HL-60 (cell line): ENCODE results near the gene CDA.

Experiments used
- DNase-seq, 2 experiments: peaks; one replicate each; pipeline ENCODE4 v3.0.0-alpha.2; 2010 to 2020; ENCODE audit warnings: low read depth in 1 of 2, low spot score in 1 of 2
- H3K27ac ChIP-seq: fragments of 250-450 bp; sonication (Bioruptor Pico); replicated peaks from 2 replicates; pipeline ENCODE4 v1.5.1; 2020; ENCODE audit warnings: mild to moderate bottlenecking, moderate library complexity
- H3K27me3 ChIP-seq: fragments of 250-450 bp; sonication (Bioruptor Pico); 2 replicates; pipeline ENCODE4 v1.5.1; 2021; ENCODE audit warnings: mild to moderate bottlenecking, moderate library complexity; ENCODE audit not compliant: insufficient read depth, poor library complexity, severe bottlenecking
- H3K4me3 ChIP-seq: replicated peaks from 2 replicates; pipeline ENCODE4 v1.5.1; 2011; ENCODE audit warnings: mild to moderate bottlenecking, control low read depth, low read length; ENCODE audit not compliant: insufficient read depth
- GABPA ChIP-seq: IDR thresholded peaks from 2 replicates; pipeline ENCODE4 v1.6.1; 2012; ENCODE audit warnings: low read depth
- POLR2AphosphoS5 ChIP-seq: IDR thresholded peaks from 2 replicates; pipeline ENCODE4 v1.6.1; 2012; ENCODE audit warnings: low read depth
- SPI1 ChIP-seq: IDR thresholded peaks from 2 replicates; pipeline ENCODE4 v1.6.1; 2012; ENCODE audit warnings: low read depth, mild to moderate bottlenecking, borderline replicate concordance
- TF ChIP-seq, protein P1 (sequence below): IDR thresholded peaks from 2 replicates; pipeline ENCODE4 v1.6.1; 2012; ENCODE audit warnings: low read depth; ENCODE audit not compliant: insufficient replicate concordance
- TF ChIP-seq, protein P2 (sequence below): IDR thresholded peaks from one replicate; pipeline ENCODE4 v1.5.1; 2011; ENCODE audit warnings: low read length, control low read depth, inconsistent platforms; ENCODE audit not compliant: insufficient read depth

The CDA gene

DNA sequence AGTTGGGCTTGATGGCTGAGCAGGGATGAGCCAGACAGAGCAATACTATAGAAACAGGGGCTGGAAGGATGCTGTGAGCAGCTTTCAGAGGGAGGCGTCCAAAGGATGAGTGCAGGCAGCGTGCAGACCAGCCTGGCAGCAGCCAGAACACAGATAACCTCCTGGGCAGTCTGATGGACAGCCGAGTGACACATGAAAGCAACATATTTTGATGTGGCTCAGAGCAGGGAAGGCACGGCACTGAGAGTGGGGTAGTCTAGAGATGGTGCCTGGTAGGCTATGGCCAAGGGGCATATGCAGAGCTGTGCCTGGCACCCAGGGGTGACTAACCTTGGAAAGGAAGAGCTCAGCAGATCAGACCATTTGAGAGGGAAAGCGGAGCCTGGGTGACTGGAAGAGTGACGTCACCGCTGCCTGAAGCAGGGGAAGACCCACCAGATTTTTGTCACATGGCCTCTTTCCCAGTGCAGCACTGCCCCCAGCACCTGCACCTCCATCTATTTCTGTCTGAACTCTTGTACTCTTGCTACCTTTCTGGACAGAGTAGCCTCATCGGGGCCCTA lies 48.0 kb downstream of the CDA start:
- TF ChIP-seq, protein P1, sequence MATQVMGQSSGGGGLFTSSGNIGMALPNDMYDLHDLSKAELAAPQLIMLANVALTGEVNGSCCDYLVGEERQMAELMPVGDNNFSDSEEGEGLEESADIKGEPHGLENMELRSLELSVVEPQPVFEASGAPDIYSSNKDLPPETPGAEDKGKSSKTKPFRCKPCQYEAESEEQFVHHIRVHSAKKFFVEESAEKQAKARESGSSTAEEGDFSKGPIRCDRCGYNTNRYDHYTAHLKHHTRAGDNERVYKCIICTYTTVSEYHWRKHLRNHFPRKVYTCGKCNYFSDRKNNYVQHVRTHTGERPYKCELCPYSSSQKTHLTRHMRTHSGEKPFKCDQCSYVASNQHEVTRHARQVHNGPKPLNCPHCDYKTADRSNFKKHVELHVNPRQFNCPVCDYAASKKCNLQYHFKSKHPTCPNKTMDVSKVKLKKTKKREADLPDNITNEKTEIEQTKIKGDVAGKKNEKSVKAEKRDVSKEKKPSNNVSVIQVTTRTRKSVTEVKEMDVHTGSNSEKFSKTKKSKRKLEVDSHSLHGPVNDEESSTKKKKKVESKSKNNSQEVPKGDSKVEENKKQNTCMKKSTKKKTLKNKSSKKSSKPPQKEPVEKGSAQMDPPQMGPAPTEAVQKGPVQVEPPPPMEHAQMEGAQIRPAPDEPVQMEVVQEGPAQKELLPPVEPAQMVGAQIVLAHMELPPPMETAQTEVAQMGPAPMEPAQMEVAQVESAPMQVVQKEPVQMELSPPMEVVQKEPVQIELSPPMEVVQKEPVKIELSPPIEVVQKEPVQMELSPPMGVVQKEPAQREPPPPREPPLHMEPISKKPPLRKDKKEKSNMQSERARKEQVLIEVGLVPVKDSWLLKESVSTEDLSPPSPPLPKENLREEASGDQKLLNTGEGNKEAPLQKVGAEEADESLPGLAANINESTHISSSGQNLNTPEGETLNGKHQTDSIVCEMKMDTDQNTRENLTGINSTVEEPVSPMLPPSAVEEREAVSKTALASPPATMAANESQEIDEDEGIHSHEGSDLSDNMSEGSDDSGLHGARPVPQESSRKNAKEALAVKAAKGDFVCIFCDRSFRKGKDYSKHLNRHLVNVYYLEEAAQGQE, result no peak
- TF ChIP-seq GABPA (no peak), SPI1 (no peak), POLR2AphosphoS5 (no peak)
- TF ChIP-seq, protein P2, sequence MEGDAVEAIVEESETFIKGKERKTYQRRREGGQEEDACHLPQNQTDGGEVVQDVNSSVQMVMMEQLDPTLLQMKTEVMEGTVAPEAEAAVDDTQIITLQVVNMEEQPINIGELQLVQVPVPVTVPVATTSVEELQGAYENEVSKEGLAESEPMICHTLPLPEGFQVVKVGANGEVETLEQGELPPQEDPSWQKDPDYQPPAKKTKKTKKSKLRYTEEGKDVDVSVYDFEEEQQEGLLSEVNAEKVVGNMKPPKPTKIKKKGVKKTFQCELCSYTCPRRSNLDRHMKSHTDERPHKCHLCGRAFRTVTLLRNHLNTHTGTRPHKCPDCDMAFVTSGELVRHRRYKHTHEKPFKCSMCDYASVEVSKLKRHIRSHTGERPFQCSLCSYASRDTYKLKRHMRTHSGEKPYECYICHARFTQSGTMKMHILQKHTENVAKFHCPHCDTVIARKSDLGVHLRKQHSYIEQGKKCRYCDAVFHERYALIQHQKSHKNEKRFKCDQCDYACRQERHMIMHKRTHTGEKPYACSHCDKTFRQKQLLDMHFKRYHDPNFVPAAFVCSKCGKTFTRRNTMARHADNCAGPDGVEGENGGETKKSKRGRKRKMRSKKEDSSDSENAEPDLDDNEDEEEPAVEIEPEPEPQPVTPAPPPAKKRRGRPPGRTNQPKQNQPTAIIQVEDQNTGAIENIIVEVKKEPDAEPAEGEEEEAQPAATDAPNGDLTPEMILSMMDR, result no peak
- H3K27me3 ChIP-seq, result no peaks in the 10 kb centered on the region
- DNase-seq, result no peak
- no peak overlapping the region for H3K4me3 ChIP-seq
- H3K27ac ChIP-seq, result no peak overlapping the region

- peak in 1 of 2 experiments; percentile 54 for DNase-seq
- Histone ChIP-seq H3K27ac (no peak overlapping the region), H3K4me3 (no peak overlapping the region), H3K27me3 (no peaks in the 10 kb centered on the region)
- TF ChIP-seq, protein P1, result no peak
- TF ChIP-seq, protein P2, result peak; percentile 56
- TF ChIP-seq POLR2AphosphoS5, result no peak
Observed at GRCh38 chr1:20640183-20640597, 51.3 kb downstream of the CDA start.

DNA sequence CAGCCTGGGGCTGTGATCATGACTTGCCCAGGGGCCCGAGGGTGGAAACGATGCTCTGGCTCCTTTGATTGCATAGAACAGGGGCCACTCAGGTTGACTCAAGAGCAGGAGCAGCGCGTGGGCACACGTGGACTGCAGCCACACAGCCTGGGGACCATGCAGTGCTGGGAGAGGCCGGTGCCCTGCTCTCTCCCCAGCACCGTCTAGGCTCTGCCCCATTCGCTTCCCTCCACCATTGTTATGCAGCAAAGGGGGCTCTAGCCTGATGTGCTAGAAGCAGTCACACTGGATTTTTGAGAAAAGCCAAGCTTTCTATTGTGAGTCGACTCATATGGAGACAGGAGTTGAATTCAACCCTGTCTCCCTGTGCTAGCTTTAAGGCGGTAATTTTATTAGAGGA lies 53.1 kb downstream of the CDA start:
- no peak for DNase-seq
- Histone ChIP-seq H3K27ac (no peak overlapping the region), H3K27me3 (no peaks in the 10 kb centered on the region), H3K4me3 (no peak overlapping the region)
- TF ChIP-seq GABPA, result no peak
- no peak for TF ChIP-seq SPI1
- no peak for TF ChIP-seq POLR2AphosphoS5
- TF ChIP-seq, protein P1, result no peak
- TF ChIP-seq, protein P2, result no peak
